ENCODE measurements around the gene GRID2.

Gene GRID2

DNA sequence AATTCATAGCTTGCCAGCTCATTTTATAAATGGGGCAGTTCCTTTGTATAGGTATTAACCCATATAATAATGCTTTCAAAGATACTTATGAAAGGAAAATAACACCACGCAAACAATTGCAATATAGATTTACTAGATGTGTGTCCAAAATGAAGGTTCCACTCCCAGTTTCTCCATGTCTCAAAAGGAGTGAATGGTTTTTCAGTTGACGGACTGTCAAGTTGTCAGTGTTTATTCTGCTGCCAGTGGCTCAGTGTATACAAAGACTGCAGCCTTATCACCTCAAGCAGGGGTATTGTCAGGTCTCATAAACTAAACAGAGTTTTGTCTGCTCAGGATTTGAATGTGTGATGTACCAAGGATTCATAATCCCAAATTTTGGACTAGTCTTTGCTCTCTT lies 939.5 kb downstream of the GRID2 start:
- DNase-seq, result no peak
- TF ChIP-seq, protein P1, sequence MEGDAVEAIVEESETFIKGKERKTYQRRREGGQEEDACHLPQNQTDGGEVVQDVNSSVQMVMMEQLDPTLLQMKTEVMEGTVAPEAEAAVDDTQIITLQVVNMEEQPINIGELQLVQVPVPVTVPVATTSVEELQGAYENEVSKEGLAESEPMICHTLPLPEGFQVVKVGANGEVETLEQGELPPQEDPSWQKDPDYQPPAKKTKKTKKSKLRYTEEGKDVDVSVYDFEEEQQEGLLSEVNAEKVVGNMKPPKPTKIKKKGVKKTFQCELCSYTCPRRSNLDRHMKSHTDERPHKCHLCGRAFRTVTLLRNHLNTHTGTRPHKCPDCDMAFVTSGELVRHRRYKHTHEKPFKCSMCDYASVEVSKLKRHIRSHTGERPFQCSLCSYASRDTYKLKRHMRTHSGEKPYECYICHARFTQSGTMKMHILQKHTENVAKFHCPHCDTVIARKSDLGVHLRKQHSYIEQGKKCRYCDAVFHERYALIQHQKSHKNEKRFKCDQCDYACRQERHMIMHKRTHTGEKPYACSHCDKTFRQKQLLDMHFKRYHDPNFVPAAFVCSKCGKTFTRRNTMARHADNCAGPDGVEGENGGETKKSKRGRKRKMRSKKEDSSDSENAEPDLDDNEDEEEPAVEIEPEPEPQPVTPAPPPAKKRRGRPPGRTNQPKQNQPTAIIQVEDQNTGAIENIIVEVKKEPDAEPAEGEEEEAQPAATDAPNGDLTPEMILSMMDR (IDR thresholded peaks at IDR 0.05; ENCODE audit: low read depth, low read length), result no peak
- H3K27me3 ChIP-seq (ENCODE audit: insufficient read depth, low read depth, severe bottlenecking), result no peaks in the 10 kb centered on the region
- H3K4me3 ChIP-seq (ENCODE audit: low read depth, low read length), result no peak overlapping the region
- no peak overlapping the region for H3K27ac ChIP-seq
- no peaks in the 10 kb centered on the region for H3K9me3 ChIP-seq (ENCODE audit: severe bottlenecking)
- no peaks in the 10 kb centered on the region for H3K36me3 ChIP-seq

DNA sequence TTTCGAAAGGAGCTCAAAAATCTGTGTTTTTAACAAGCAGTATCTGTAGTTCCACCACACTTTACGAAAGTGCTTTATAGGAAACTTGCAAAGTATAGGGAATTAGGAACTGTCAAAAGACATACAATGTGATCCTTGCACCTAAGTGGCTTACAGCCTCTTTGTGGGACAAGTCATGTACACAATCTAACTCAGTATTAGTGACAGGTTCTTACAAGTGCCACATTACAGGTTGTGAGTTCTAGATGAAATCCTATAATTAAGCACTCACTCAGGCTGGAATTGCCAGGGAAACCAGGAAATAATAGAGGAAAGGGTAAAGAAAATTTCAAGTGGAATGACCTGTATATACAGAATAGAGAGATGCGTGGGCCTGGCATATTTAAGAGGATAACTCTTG lies 957.4 kb downstream of the GRID2 start:
- H3K27me3 ChIP-seq (ENCODE audit: insufficient read depth, low read depth, severe bottlenecking), result no peaks in the 10 kb centered on the region
- no peak overlapping the region for H3K27ac ChIP-seq
- no peak overlapping the region for H3K4me3 ChIP-seq (ENCODE audit: low read depth, low read length)
- H3K36me3 ChIP-seq, result no peaks in the 10 kb centered on the region
- no peak for DNase-seq
- TF ChIP-seq, protein P1 (IDR thresholded peaks at IDR 0.05; ENCODE audit: low read depth, low read length), result no peak
- no peaks in the 10 kb centered on the region for H3K9me3 ChIP-seq (ENCODE audit: severe bottlenecking)

DNA sequence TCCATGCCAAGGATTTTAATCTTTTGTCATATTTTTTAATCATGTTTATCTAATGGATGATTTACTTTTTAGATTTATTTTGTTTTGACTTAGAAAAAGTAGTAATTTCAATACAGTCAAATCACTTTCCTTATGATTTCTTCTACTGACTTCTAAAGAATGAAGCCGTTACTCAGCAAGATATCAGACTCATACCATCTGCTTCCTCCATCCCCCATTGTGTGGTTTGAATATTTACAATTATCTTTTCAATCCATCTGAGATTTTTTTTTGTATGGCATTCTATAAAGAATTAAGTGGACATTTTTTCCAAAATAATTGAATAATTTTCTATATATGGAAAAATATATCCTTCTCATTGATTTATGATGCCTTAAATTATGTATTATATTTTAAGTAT lies 959.4 kb downstream of the GRID2 start:
- Histone ChIP-seq H3K4me3 (ENCODE audit: low read depth, low read length) (no peak overlapping the region), H3K27me3 (ENCODE audit: insufficient read depth, low read depth, severe bottlenecking) (no peaks in the 10 kb centered on the region), H3K9me3 (ENCODE audit: severe bottlenecking) (no peaks in the 10 kb centered on the region), H3K36me3 (no peaks in the 10 kb centered on the region), H3K27ac (no peak overlapping the region)
- no peak for DNase-seq
- TF ChIP-seq, protein P1 (IDR thresholded peaks at IDR 0.05; ENCODE audit: low read depth, low read length), result no peak

DNA sequence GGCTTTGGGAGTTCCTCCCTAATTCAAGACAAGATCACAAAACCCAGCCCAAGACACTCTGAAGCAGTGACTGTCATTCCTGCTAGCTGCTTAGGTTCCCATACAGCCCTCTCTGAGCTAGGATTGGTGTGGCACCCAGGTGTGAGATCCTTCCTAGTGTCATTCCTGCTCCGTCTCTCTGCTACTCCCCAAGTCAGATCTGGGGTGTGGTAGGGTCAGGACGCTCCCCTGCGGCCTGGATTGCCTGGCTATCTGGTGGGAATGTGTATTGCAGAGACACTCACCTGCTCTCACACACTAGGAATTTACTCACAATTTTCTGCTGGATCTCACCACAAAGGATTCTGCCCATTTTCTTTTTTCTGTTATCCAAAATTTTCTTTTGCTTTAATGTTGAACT lies 964.0 kb downstream of the GRID2 start:
- TF ChIP-seq, protein P1 (IDR thresholded peaks at IDR 0.05; ENCODE audit: low read depth, low read length), result no peak
- DNase-seq, result no peak
- no peaks in the 10 kb centered on the region for H3K9me3 ChIP-seq (ENCODE audit: severe bottlenecking)
- H3K4me3 ChIP-seq (ENCODE audit: low read depth, low read length), result no peak overlapping the region
- no peaks in the 10 kb centered on the region for H3K36me3 ChIP-seq
- H3K27ac ChIP-seq, result no peak overlapping the region
- H3K27me3 ChIP-seq (ENCODE audit: insufficient read depth, low read depth, severe bottlenecking), result no peaks in the 10 kb centered on the region

DNA sequence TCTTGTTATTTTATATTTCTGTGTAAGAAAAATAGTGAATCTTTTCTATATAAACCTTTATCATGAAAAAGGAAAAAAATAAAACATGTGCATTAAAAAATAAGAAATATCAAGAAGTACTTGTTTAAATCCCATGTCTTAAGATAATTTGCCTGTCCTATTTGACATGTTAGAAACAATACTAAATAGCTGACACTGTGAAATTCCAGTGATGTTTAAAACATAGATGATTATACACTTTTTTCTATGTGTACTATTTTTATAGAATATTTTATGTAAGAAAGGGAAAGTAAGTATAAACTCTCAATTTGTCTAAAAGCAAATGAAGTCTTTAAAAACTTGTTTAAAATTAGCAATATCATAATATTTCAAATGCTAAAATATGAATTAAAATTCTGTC lies 981.6 kb downstream of the GRID2 start:
- no peak for DNase-seq
- TF ChIP-seq, protein P1 (IDR thresholded peaks at IDR 0.05; ENCODE audit: low read depth, low read length), result no peak
- Histone ChIP-seq H3K27ac (no peak overlapping the region), H3K9me3 (ENCODE audit: severe bottlenecking) (no peaks in the 10 kb centered on the region), H3K4me3 (ENCODE audit: low read depth, low read length) (no peak overlapping the region), H3K36me3 (no peaks in the 10 kb centered on the region), H3K27me3 (ENCODE audit: insufficient read depth, low read depth, severe bottlenecking) (no peaks in the 10 kb centered on the region)

DNA sequence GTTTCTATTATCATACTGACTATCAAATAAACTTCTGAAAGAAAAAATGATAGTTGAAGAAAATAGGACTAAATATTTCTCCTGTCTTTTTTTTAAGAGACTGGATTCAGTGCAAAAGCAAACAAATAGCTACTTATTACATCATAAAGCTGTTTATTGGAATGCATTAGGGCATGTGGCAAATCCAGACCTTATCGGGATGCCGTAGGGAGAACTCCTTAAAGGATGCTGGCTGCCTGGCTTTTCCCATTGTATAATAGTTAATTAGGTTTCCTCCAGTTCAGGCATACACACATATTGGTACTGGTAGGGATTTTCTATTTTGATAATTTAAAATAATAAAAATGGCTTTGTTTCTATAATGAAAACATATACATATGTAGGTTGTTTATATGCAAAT lies 985.5 kb downstream of the GRID2 start:
- Histone ChIP-seq H3K4me3 (ENCODE audit: low read depth, low read length) (no peak overlapping the region), H3K36me3 (no peaks in the 10 kb centered on the region), H3K9me3 (ENCODE audit: severe bottlenecking) (no peaks in the 10 kb centered on the region), H3K27me3 (ENCODE audit: insufficient read depth, low read depth, severe bottlenecking) (no peaks in the 10 kb centered on the region), H3K27ac (no peak overlapping the region)
- DNase-seq, result no peak
- TF ChIP-seq, protein P1 (IDR thresholded peaks at IDR 0.05; ENCODE audit: low read depth, low read length), result no peak

All from WERI-Rb-1 (cell line).